Astrocyte of the spinal cord (primary cell): Measurements from ENCODE around the gene TST.

Experiments
- DNase-seq: peaks from one replicate; pipeline ENCODE4 v3.0.0; 2011; ENCODE audit warnings: low read depth, low spot score
- H3K4me3 ChIP-seq: 2 replicates; pipeline ENCODE4 v1.5.1; 2011; ENCODE audit warnings: low read depth, mild to moderate bottlenecking, low read length, moderate library complexity
- in situ Hi-C: cut with HindIII; loops from 2 replicates; pipeline ENCODE4 v1.10.0; 2017; ENCODE audit warnings: low sequenced_read_pairs
- TF ChIP-seq, protein P1 (sequence below): IDR thresholded peaks from 2 replicates; pipeline ENCODE4 v1.5.1; 2012; ENCODE audit warnings: low read depth, mild to moderate bottlenecking, low read length, inconsistent platforms

Gene TST

DNA sequence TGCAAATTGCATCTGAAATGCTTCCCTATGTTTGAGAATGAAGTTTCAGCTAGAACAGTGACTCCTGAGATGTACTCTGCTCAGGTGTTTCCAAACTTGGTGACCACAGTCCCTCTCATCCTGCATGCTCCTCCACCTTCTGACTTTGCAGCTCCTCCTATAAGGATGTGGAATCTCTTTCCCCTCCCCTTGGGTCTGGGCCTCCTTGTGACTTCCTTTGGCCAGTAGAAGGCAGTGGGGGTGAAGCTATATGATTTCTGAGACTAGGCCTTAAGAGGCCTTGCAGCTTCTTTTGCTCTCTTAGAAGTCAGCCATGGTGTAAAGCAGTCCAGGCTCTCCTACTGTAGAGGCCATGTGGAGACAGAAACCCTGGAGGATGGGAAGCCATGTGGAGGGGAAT is 55.1 kb downstream of the TST start:
- TF ChIP-seq, protein P1, sequence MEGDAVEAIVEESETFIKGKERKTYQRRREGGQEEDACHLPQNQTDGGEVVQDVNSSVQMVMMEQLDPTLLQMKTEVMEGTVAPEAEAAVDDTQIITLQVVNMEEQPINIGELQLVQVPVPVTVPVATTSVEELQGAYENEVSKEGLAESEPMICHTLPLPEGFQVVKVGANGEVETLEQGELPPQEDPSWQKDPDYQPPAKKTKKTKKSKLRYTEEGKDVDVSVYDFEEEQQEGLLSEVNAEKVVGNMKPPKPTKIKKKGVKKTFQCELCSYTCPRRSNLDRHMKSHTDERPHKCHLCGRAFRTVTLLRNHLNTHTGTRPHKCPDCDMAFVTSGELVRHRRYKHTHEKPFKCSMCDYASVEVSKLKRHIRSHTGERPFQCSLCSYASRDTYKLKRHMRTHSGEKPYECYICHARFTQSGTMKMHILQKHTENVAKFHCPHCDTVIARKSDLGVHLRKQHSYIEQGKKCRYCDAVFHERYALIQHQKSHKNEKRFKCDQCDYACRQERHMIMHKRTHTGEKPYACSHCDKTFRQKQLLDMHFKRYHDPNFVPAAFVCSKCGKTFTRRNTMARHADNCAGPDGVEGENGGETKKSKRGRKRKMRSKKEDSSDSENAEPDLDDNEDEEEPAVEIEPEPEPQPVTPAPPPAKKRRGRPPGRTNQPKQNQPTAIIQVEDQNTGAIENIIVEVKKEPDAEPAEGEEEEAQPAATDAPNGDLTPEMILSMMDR, result no peak
- DNase-seq, result no peak

DNA sequence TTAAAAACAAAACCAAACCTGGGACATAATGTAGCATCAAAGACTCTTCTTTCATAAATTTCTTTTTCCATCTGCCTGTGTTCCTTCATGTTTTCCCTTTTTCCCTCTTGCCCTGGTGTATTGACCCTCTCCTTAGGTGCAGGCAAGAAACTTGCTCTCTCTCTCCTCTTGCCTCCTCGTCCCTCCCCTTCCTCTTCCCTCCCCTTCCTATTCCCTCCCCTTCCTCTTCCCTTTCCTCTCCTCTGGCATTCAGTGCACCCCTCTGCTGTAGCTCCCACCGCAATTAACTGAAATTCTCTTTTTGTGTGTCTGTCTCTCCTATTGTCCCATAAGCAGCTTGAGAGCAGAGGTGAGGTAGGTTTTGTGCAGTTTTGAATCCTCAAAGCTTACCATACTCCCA is 55.9 kb downstream of the TST start:
- DNase-seq, result no peak
- no peak overlapping the region for H3K4me3 ChIP-seq
- in situ Hi-C loops, result no loop called here
- TF ChIP-seq, protein P1, result no peak

More for the DNA sequence above, 55.1 kb downstream of the TST start:
- no peak overlapping the region for H3K4me3 ChIP-seq
- in situ Hi-C loops, result no loop called here

DNA sequence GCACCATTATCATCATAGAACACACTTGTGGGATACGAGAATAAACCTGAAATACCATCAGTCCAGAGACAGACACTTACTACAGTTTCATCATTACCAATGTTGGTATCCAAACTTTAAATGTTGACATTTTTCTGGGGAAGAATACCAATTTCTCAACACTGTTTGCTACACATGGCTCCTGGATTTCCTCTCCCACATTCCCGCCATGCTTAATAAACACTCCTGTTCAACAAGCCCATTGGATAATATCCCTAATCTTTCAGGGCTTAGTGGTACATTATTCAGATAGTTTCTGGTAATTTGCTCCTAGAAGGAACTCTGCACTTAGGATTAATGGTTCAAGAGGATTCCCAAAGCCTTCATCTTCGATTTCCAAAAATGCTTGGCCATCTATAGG is 57.6 kb downstream of the TST start:
- in situ Hi-C loops, result no loop called here
- no peak overlapping the region for H3K4me3 ChIP-seq
- TF ChIP-seq, protein P1, result no peak

More for the DNA sequence above, 57.6 kb downstream of the TST start:
- DNase-seq, result no peak
